Activated CD8-positive, alpha-beta memory T cell treated with anti-CD3 and anti-CD28 coated beads for 24 hours (primary cell): ENCODE measurements around the gene TEX19.
"Not testable (repeated sequence)": the region's sequence is repeated elsewhere in the genome, so short reads cannot be mapped to it uniquely, and the experiment has no call there.

Source experiments
- DNase-seq: peaks from one replicate; pipeline ENCODE4 v3.0.0-alpha.2; 2020

The TEX19 gene

DNA sequence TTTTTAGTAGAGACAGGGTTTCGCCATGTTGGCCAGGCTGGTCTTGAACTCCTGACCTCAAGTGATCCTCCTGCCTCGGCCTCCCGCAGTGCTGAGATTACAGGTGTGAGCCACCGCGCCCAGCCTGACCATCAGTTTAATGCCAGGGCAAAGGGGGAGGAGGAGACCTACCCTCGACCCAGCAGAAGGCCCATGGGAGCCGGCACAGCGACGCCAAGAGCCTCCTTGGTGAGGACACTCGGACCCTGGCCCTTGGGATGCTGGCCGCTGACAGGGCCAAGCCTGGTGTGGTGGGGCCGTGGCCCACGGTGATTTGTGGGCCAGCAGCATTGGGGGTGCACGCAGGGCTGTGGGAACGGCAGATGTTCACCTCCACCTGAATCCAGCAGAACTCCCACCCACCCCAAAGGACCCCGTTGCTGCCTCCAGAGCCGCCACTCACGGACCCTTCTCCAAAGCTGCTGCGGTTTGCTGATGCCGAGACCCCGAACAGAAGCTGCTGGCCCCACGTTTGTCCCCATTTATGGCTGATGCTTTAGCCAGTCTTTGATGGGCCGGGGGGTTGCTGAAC is 32.5 kb downstream of the TEX19 start:
- DNase-seq, result no peak

DNA sequence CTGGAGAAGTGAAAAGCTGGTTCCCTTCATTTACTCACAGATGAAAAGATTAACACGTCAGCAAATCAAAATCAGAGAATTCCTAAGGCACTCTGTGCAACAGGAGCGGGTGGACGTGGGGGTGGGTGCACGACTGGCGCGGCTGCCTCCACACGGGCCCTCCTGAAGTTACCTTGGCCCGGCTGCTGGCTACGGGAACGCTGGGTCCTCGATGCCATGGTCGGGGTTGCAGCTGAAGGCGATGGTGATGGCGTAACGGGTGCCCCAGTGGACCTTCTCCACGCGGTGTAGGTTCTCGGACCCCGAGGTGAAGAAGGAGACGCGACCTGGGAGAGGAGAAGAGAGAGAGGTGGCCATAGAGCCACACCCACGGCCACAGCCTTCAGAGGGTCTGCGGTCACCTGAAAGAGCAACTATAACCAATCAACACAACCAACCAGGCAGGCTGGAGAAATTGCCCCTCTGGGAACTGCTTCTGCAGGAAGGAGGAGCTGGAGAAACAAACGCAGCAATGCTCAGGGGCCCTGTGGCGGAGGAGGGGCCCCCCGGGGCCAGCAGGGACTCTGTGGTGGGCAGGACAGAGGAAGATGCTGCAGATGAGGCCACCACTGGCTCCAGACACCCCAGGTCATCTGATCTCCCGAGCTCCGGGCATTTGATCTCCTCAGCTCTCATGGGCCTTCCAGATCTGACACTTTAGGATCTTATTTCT is 33.3 kb downstream of the TEX19 start:
- DNase-seq, result no peak

DNA sequence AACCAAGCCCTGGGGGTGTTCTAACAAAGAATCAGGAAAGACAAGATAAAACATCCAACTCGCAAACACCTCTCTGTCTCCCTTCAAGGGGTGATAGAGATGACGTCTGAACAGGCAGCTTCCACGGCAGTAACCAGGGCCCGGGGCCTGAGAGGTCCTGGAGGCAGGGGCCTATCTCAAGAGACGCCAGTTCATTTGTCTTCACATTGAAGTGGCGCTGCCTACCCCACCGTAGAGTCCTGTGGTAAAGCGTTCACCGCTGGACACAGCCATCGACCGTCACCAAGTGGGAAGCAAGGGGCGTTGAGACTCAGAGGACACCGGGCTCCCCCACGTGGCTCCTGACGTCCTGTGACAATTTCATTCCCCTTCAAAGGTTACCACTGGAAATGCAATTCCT is 33.9 kb downstream of the TEX19 start:
- DNase-seq, result no peak

DNA sequence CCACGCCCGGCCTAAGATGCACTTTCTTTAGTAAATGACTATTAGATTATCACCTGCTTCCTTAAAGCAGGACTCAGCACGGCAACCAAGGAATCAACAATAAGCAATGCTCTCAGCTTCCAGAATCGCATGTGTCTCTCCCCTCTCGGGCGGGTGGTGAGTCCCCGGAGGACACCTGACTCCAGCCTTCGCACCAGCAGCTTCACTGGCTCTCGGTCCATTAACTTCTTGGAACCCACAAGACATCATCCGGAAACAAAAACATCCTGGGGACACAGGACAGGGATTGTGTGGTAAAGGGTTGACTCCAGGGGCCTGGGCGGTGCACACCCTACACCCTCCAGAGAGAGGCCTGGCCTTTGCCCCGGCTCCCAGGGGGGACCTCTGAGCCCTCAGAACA is 35.2 kb downstream of the TEX19 start:
- DNase-seq, result no peak

DNA sequence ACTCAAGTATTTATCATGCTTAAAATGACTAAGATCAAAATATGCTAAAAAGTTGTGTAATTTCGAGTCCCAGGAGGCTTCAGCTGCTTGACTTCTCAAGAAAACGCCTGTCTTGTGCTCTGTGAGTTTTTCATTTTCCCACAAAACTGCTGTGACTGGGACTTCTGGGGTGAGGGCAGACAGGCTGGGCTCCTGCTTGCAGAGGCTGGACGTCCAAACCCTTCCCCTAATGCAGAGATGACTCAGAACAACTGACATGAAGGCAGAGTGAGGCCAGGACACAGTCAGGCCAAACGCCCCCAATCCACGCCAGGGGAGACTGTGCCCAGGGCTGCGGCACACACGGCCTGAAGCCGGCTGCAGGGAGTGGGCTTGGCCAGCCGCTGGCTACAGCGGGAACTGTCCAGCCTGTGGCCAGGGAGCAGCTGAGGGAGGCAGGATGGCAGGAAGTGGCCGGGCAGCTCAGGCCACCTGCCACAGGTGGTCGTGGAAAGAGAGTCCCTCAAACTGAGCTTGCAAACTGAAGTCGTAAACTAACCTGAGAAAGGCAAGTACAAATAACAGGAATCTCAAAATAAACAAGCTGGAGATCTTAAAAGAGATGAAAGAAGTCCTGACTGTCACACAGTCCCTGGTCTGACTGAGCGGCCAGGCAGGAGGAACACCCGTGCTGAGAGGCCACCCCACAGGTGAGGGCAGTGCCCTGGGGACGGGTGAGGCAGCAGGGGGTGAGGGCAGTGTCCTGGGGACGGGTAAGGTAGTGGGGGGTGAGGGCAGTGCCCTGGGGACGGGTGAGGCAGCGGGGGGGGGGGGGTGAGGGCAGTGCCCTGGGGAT is 37.8 kb downstream of the TEX19 start:
- no peak for DNase-seq

DNA sequence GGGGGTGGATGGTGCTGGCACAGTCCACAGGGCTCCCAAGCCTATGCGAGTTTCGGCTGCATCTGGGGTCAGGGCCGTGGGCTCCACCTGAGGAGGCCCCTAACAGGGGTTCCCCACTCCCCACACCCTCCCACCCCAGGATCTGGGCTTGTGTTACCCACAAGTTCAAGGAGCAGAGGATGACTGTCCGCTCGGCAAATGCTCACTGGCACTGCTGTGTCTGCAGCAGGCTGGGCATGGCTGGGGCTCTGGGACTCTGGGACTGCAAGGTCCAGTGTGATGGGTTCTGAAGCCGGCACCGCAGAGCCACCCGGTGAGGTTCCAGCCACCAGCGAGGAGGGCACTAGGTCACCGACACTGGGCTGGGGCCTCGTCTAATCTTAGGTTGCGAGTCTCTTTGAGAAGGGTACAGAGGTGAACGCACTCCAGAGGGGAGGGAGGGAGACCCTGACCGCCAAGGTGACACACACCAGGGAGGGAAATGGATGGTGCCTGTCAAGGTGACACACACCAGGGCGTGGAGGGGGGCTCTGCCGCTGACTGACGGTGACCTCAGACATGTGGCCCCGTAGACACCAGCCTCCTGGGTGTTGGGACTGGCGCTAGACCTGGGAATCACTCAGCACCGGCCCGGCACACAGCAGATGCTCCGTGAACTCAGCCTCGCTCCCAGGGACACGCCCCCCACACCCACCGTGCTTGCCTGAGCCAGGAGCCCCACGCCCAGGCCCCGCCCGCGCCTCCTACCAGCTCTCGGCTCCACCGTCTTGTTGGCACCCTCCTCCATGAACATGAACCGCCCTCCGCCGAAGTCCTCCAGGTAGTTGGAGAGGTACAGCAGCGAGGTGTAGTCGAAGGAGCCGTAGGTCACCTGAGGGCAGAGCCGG is 38.6 kb downstream of the TEX19 start:
- no peak for DNase-seq

DNA sequence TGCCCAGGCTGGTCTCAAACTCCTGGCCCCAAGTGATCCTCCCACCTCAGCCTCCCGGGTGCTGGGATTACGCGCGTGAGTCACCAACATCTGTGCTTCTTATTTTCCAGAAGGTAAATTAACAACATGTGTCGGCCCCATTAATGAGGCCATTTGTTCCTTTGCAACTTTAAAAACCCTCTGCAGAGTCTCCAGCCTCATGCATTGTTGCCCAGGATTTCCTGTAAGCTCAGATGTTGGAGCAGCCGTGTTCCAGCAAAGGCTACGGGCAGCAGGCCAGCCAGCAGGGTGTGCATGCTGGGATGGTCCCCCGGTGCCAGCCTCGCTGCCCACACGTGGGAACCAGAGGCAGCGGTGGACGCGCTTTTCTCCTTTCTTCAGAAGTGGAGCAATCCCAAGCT is 40.0 kb downstream of the TEX19 start:
- DNase-seq, result no peak

DNA sequence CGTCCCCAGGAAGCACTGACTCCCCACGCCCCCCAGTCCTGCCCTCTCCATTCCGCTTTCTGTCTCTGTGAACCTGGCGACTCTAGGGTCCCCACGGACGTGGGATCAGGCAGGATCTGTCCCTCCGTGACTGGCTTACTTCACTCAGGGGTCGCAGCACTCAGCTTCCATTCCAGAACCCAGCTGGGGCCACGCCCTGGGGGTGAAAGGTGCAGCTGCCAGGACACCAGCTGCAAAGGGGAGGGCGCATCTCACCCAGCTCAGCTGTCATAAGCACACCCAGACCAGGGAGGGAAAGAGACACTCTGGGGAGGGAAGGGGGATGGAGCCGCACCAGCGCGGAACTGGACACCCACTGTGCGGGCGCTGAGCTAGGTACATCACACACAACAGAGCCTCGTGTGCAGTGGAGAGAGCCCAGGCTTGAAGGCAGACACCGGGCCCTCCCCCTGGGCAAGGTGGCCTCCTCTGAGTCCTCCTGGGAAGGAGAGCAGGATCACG is 40.6 kb downstream of the TEX19 start:
- DNase-seq, result no peak

DNA sequence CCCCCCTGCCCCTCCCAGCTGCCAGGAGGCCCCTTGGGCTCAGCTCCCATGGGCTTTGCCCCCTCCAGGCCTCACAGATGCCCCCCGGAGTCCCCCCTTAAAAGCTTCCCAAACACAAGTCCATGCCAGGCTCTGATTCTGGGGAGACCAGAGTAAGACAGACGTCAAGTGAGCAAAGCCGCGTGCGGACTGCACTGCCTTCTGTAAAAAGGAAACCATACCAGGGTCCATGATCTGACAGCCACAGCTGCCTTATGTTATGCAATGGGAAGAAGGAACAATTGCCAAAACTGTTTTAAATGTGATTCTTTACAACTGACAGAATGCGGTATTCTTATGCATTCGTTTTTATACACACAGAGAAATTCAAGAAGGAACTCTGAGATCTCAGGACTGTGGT is 41.2 kb downstream of the TEX19 start:
- DNase-seq, result no peak

DNA sequence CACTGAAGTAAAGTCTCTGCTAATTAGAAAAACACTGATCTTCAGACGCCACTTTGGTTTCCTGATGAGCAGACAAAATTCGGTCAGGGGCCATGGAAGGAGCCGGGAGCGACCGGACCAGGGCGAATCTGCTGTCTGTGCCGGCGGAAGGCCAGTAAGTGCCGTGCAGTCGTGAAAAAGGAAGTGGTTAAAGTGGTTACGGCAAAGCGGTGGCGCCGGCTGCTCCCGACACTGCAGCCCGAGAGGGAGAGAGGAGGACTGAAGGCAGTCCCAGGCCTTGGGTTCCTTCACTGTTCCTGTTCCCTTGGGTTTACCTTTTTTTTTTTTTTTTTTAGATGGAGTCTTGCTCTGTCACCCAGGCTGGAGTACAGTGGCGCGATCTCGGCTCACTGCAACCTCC is 41.8 kb downstream of the TEX19 start:
- DNase-seq, result peak; percentile 73

DNA sequence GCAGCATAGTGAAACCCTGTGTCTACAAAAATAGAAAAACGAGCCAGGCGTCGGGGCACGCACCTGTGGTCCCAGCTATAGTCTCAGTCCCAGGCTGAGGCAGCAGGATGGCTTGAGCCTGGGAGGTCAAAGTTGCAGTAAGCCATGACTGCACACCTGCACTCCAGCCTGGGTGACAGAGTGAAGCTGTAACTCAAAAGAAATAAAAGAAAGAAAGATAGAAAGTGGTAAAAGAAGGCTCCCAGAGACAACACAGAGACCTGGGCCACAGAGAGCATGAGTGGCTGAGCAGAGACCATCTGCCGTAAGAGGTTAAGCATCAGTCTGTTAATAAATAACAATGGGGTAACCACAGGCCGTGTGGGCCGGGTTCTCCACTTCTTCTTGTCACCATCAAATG is 43.8 kb downstream of the TEX19 start:
- DNase-seq, result no peak

DNA sequence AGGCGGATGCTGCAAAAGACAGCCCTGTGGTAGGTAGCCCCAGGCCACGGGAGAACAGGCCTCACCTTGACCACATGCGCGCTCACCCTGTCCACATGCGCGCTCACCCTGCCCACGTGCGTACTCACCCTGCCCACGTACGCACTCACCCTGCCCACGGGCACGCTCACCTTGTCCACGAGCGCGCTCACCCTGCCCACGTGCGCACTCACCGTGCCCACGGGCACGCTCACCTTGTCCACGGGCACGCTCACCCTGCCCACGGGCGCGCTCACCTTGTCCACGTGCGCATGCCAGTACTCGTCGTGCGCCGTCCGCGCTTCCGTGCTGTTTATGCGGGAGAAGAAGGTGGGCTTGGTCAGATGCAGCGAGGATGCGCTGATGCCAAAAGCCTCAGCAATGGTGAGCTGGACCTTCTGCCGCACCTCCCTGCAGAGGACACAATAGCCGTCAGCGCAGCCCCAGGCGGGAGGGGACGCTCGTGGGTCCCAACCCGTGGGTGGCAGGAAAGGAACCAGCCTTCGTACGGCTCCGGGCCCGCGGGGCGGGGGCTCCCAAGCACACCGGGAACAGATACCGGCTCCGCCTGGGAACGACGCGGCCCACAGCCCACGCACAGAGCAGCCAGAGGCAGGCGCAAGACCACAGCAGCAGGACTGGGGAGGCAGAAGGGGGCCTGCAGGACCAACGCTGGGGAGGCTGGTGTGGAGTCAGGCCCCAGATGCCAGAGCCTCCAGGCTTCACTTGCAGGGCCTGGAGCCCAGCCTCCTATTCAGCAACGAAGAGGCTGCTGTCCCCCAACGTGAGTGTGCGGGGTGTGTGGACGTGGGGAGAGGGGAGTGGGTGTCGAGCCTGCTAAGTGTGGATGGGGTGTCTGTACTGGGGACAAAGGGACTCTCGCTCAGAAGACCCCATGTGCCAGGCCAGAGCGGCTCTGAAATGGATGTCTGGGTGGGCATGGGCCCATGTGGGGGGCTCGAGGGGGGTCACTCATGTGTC is 44.9 kb downstream of the TEX19 start:
- no peak for DNase-seq

DNA sequence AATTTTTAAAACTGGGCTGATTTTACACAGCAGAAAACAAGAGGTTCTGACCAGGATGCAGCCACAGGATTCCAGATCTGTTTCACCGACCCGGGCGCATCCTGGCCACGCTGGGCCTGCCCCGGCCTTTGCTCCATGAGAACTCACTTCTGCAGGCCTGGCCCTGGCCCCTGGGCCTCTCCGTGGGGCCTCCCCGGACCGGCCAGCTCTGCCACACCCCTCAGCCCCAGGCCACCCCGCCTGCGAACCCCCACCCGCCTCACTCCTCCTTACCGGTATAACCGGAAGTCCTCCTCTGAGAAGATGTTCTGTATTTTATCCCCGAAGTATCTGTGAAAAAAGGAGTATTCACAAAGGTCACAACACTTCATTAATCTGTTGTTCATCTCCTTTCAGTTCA is 46.0 kb downstream of the TEX19 start:
- DNase-seq, result no peak

DNA sequence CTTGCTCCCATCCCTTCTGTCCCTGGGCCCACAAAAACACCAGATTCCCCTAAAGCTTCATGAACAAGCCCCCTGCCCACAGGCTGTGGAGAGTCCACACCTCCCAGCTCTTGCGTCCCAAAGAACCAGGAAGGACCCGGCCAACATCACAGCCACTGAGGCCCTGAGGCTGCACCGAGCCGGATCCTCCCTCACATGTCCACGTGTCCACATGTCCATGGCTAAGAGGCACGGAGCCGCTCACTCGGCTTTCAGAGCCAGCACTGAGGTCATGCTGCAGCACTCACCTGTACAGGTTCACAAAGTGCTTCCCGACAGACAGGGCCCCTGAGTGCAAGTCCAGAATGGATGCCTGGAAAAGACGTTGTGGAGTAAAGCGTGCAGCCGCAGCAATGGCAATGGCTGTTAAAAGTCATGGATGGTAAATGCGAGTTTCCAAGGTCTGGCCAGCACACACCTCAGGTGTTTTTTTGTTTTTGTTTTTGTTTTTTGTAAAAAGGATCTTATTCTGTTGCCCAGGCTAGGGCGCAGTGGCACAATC is 47.2 kb downstream of the TEX19 start:
- no peak for DNase-seq

DNA sequence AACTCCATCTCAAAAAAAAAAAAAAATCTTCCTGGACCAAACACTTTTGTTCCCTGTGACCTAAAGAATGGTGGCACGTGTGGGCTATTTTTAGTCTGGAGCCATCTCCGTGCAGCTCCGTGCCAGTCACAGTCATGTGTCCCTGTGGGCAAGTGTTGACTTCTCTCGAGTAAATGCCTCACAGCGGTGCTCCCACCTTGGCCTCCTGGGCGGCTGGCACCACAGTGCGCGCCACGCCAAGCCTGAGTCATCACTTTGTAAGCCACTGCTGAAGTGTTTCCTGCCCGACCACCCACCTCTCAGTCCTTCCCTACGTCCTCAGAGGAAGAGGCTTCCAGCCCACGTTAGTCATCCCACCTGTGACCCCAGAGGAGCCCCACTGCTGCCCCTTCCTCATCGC is 48.2 kb downstream of the TEX19 start:
- no peak for DNase-seq

DNA sequence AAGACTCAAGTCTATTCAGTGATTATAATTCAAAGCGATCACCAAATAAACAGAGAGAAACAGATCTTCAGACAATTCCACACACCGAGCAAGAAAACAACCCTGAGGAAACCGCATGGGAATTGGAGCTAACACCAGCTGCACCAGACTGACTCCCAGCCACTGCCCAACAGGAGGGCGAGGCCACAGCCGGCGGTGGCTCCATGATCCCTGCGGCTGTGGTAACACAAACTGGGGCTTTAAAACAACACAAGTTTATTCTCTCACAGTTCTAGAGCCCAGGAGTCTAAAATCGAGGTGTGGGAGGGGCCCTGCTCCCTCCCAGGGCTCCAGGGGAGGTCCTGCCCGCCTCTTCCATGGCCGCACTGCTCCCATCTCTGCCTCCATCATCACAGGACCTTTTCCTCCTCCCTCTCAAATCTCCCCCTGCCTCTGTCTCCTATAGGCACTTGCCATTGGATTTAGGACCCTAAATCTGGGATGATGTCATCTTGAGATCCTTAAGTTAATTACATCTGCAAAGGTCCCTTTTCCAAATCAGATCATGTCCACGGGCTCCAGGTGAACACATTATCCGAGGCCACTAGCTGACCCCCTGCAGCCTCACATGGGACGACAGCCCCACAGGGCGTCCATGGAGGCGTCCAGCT is 49.4 kb downstream of the TEX19 start:
- DNase-seq, result no peak

DNA sequence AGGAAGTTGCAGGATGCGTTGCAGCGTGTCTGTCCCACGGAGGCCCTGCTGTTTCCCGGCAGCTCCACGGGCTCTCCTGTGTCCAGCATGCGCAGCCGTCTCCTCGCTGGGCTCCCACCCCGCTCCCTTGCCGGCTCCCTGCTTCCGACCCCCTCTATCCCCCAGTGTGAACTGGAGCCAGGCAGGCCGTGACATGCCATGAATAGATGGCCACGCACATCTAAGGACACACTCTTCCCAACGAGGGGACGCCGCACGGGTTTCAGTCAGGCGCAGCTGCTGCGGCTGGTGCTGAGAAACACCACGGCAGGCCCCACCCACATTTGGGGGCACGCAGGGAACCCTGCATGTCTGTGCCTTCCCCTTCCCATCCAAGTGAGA is 49.9 kb downstream of the TEX19 start:
- no peak for DNase-seq

DNA sequence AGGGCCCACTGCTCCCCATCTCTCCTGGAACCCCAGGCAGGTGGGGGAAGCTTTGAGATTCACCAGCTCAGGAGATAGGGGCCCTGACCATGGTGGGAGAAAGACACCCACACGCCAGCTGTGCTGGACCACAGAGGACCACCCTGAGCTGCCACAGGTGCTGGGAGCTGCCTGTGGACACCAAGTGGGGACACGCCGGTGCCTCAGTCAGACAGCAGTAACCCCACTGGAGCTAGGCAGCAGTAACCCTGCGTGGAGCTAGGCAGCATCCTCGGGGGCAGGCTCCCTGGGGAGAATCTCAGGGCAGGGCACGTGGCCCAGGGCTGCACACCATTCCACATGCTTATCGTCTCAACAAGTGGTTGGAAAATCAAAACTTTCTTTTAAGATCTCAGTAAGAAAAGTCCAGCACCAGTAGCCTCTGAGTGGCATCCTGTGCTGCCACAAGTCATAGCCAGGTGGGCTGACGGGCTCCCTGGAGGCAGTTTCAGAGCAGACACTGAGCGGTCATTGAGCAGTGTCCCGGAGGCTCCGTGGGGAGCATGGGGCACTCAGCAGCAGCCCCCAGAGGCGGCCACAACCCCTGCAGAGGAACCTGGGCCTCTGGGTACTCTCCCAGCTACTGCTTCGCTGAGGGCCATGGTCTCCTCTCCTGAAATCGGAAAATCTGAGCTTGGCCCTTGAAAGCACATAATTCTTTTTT is 51.1 kb downstream of the TEX19 start:
- no peak for DNase-seq

DNA sequence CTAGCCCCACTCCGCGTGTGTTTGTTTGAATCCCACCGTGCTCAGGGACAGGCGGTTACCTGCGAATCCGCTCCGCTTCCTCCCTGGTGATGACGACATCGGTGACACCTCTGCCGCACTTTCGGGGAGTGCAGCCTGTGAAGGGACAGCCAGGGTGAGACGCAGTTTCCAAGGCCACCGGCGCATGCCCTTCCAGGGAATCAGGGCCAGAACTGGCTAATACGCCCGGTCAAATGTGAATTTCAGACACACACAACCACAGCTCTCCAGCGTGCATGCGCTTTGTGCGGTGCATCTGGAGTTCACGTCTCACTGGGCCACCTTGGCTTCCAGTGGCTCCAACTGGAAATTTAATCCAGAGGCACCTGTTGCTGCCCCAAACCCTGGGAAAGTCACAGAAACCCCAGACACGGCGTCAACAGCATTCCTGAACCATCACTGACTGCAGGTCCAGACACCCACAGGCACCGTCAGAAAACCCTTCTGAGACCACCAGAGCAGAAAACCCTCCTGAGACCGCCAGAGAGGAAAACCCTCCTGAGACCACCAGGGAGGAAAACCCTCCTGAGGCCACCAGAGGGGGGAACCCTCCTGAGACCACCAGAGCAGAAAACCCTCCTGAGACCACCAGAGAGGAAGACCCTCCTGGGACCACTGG is 52.5 kb downstream of the TEX19 start:
- DNase-seq, result no peak

DNA sequence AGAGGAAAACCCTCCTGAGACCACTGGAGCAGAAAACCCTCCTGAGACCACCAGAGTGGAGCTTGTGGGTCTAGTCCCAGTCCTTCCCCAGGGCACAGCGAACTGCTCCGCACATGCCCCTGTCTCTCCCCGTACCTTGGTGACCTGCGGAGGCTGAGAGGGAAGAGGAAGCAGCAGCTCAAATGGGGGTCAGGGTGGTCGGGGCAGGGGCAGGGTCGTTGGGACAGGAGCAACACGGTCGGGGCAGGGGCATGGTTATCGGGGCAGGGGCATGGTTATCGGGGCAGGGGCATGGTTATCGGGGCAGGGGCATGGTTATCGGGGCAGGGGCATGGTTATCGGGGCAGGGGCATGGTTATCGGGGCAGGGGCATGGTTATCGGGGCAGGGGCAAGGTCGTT is 53.0 kb downstream of the TEX19 start:
- not testable (repeated sequence) for DNase-seq
